Loucy (cell line): Measurements from ENCODE around the gene USF2.

Experiments used
- H2AFZ ChIP-seq: fragments of 200-600 bp; sonication (generic); 2 replicates; pipeline ENCODE4 v1.6.0; 2016; ENCODE audit warnings: antibody characterized with exemption, mild to moderate bottlenecking, low read length, moderate library complexity
- H3F3A ChIP-seq: fragments of 200-600 bp; 2 replicates; pipeline ENCODE4 v1.6.0; 2016; ENCODE audit warnings: antibody characterized with exemption, low read depth, mild to moderate bottlenecking
- H3K27me3 ChIP-seq: fragments of 200-600 bp; sonication (generic); 2 replicates; pipeline ENCODE4 v1.6.1; 2014; ENCODE audit warnings: low read length, mild to moderate bottlenecking; ENCODE audit not compliant: insufficient read depth, poor library complexity, severe bottlenecking
- H3K36me3 ChIP-seq: fragments of 200-600 bp; sonication (generic); 2 replicates; pipeline ENCODE4 v1.6.1; 2016; ENCODE audit warnings: low read length; ENCODE audit not compliant: insufficient read depth
- H3K4me1 ChIP-seq: fragments of 200-600 bp; sonication (generic); 2 replicates; pipeline ENCODE4 v1.5.1; 2014; ENCODE audit warnings: low read length, mild to moderate bottlenecking; ENCODE audit not compliant: insufficient read depth, poor library complexity, severe bottlenecking
- H3K4me2 ChIP-seq: fragments of 200-600 bp; sonication (generic); 2 replicates; pipeline ENCODE4 v1.6.0; 2014; ENCODE audit warnings: antibody characterized with exemption, low read length, low read depth, mild to moderate bottlenecking; ENCODE audit not compliant: poor library complexity, severe bottlenecking
- H3K4me3 ChIP-seq: fragments of 200-600 bp; sonication (generic); 2 replicates; pipeline ENCODE4 v1.5.1; 2014; ENCODE audit warnings: low read length, mild to moderate bottlenecking, mixed read lengths; ENCODE audit not compliant: poor library complexity, severe bottlenecking
- H3K79me2 ChIP-seq: fragments of 200-600 bp; sonication (generic); 2 replicates; pipeline ENCODE4 v1.6.1; 2014; ENCODE audit warnings: low read length; ENCODE audit not compliant: insufficient read depth
- H3K9ac ChIP-seq: fragments of 200-600 bp; sonication (generic); 2 replicates; pipeline ENCODE4 v1.6.0; 2014; ENCODE audit warnings: mild to moderate bottlenecking, low read depth, low read length, moderate library complexity; ENCODE audit not compliant: poor library complexity, severe bottlenecking
- H3K9me2 ChIP-seq: fragments of 200-600 bp; sonication (generic); replicated peaks from 2 replicates; pipeline ENCODE4 v1.6.1; 2016; ENCODE audit warnings: low read depth, low read length, mixed read lengths
- H3K9me3 ChIP-seq: fragments of 200-600 bp; sonication (generic); 2 replicates; pipeline ENCODE4 v1.6.1; 2014; ENCODE audit warnings: mild to moderate bottlenecking, antibody characterized with exemption, low read length, low read depth; ENCODE audit not compliant: insufficient read depth
- H4K20me1 ChIP-seq: fragments of 200-600 bp; sonication (generic); 2 replicates; pipeline ENCODE4 v1.6.0; 2014; ENCODE audit warnings: antibody characterized with exemption, low read length, mild to moderate bottlenecking; ENCODE audit not compliant: insufficient read depth, poor library complexity, severe bottlenecking
- EZH2phosphoT487 ChIP-seq: fragments of 200-600 bp; IDR thresholded peaks from 2 replicates; pipeline ENCODE4 v1.6.1; 2018; ENCODE audit warnings: antibody characterized with exemption, mild to moderate bottlenecking, moderate library complexity, borderline replicate concordance
- TF ChIP-seq, protein P1 (sequence below): fragments of 200-600 bp; sonication (generic); conservative IDR thresholded peaks from 2 replicates; pipeline ENCODE4 v1.5.1; 2014; ENCODE audit warnings: mild to moderate bottlenecking, antibody characterized with exemption, low read length

Gene USF2

GRCh38 chr19:35228177-35228930 lies 40.4 kb upstream of the USF2 start, which contains the start of gene FAM187B:
Gene FAM187B, minus strand, starts transcription at chr19:35228739. Its CDS starts 59 bp downstream, at chr19:35228680.
- no peaks in the 10 kb centered on the region for H3K79me2 ChIP-seq
- H3K4me1 ChIP-seq = no peaks in the 10 kb centered on the region

GRCh38 chr19:35229601-35230000 lies 39.2 kb upstream of the USF2 start:
- H3K27me3 ChIP-seq = no peaks in the 10 kb centered on the region
- H4K20me1 ChIP-seq = no peaks in the 10 kb centered on the region
- no peaks in the 10 kb centered on the region for H3K36me3 ChIP-seq
- no peak overlapping the region for H3K4me3 ChIP-seq
- no peak overlapping the region for H3K4me2 ChIP-seq
- no peaks in the 10 kb centered on the region for H3K9me2 ChIP-seq
- H3K9ac ChIP-seq = no peak overlapping the region
- no peaks in the 10 kb centered on the region for H3F3A ChIP-seq
- TF ChIP-seq, protein P1, sequence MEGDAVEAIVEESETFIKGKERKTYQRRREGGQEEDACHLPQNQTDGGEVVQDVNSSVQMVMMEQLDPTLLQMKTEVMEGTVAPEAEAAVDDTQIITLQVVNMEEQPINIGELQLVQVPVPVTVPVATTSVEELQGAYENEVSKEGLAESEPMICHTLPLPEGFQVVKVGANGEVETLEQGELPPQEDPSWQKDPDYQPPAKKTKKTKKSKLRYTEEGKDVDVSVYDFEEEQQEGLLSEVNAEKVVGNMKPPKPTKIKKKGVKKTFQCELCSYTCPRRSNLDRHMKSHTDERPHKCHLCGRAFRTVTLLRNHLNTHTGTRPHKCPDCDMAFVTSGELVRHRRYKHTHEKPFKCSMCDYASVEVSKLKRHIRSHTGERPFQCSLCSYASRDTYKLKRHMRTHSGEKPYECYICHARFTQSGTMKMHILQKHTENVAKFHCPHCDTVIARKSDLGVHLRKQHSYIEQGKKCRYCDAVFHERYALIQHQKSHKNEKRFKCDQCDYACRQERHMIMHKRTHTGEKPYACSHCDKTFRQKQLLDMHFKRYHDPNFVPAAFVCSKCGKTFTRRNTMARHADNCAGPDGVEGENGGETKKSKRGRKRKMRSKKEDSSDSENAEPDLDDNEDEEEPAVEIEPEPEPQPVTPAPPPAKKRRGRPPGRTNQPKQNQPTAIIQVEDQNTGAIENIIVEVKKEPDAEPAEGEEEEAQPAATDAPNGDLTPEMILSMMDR = no peak
- TF ChIP-seq EZH2phosphoT487 = no peak
- no peaks in the 10 kb centered on the region for H3K9me3 ChIP-seq
- H3K4me1 ChIP-seq = no peaks in the 10 kb centered on the region
- H2AFZ ChIP-seq = no peak overlapping the region
- H3K79me2 ChIP-seq = no peaks in the 10 kb centered on the region

More at GRCh38 chr19:35228177-35228930, 40.4 kb upstream of the USF2 start, which contains the start of gene FAM187B:
- H3F3A ChIP-seq = no peaks in the 10 kb centered on the region
- no peaks in the 10 kb centered on the region for H3K9me2 ChIP-seq
- no peak within 1 kb of the TSS for H3K9ac ChIP-seq
- H3K4me2 ChIP-seq = no peak within 1 kb of the TSS
- TF ChIP-seq EZH2phosphoT487 = no peak
- TF ChIP-seq, protein P1 = no peak
- no peak within 1 kb of the TSS for H2AFZ ChIP-seq
- H3K9me3 ChIP-seq = no peaks in the 10 kb centered on the region
- H3K4me3 ChIP-seq = no peak within 1 kb of the TSS
- no peaks in the 10 kb centered on the region for H4K20me1 ChIP-seq
- H3K27me3 ChIP-seq = no peaks in the 10 kb centered on the region
- no peaks in the 10 kb centered on the region for H3K36me3 ChIP-seq

DNA sequence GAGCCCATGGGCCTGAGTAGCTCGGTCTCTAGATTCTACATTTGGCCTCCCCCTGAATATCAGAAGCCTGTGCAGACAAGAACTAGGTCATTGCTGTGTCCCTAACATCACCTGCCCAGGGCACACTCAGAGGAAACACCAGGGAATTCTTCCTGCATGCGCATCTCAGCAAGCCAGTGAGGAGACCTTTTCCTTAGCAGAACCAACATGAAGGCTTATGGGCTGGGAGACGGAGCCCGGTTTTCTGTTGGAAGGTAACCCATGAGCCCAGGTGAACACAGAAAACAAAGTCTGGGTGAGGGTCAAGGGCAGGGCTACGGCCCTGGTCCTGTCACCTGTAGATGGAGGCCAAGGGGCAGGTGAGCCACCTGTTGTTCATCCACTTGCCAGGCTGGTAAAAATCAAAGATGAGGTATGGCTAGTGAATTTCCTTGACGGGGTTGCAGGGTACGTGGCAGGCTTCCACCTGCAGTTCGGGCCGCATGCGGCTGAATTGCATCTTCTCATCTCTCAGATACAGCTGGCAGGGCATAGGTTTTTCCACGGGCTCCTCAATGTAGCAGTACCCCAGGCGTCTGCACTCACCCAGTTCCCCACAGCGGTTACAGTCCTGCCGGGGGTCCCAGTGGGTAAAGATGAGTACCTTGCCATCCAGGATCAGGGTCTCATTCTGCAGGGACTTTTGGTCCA lies 36.7 kb upstream of the USF2 start:
- no peak overlapping the region for H3K9ac ChIP-seq
- TF ChIP-seq, protein P1 = no peak
- no peak for TF ChIP-seq EZH2phosphoT487
- no peaks in the 10 kb centered on the region for H3F3A ChIP-seq
- no peak overlapping the region for H2AFZ ChIP-seq
- no peaks in the 10 kb centered on the region for H3K27me3 ChIP-seq
- no peak overlapping the region for H3K4me3 ChIP-seq
- no peaks in the 10 kb centered on the region for H3K79me2 ChIP-seq
- no peak overlapping the region for H3K4me2 ChIP-seq
- H3K9me2 ChIP-seq = no peaks in the 10 kb centered on the region
- H3K4me1 ChIP-seq = no peaks in the 10 kb centered on the region
- H4K20me1 ChIP-seq = no peaks in the 10 kb centered on the region
- no peaks in the 10 kb centered on the region for H3K36me3 ChIP-seq
- no peaks in the 10 kb centered on the region for H3K9me3 ChIP-seq
